Measurements from ENCODE around the gene NPY4R.
"Not testable (repeated sequence)": the region's sequence is repeated elsewhere in the genome, so short reads cannot be mapped to it uniquely, and the experiment has no call there.

NPY4R gene

DNA sequence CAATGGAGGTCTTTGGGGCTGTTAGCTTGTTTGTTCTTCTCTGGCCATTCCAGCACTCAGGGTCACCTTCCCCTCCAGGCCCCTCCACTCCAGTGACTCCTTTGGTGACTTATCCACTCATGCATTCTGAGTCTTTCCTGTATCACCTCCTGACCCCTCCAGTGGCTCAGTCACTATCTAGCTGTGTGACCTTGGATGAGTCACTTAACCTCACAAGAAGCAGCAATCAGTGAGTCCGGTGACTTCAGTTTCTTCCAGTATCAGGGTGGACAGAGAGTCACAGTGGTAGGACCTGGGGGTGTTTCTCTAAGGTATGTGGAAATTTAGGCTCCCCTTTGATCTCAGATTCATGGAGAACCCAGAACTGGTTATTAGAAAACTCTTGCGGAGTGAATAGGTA, 9.8 kb downstream of the NPY4R start:
- DNase-seq (ENCODE audit: low read depth): not testable (repeated sequence)

DNA sequence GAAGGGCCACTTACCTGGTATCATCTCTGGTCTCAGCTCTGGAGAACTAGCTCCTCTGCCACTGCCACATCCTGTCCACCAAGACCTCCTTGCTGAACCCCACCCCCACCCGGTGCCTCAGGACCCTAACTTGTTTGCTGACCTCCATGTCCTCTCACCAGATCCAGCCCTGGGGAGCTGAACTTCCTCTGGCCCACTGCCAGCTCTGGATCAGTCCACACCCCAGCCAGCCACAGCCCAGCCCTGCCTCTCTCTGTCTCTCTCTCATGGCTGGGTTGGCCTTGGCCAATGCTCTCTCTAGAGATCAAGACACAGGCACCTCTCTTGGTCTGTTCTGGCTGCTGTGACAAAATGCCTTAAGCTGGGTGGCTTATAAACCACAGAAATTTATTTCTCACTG, 14.4 kb downstream of the NPY4R start:
- not testable (repeated sequence) for DNase-seq (ENCODE audit: low read depth)

DNA sequence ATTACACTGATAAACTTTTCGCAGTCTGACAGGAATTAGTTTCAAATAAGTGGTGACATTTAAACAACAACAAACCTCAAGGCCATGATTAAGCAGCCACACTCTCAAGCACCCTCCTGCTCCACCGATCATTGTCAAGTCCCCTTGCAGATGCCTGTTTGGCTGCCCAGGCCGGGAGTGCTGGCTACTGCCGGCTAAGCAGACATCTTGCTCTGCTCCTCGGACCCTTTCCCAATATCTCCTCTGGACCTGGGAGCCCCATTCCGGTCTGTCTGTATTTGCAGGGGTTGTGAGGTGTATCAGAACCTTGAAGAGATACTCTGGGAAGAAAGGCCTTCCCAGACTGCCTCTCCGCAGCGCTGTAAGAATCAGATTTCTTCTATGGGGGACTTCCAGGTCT, 14.9 kb downstream of the NPY4R start:
- not testable (repeated sequence) for DNase-seq (ENCODE audit: low read depth)

DNA sequence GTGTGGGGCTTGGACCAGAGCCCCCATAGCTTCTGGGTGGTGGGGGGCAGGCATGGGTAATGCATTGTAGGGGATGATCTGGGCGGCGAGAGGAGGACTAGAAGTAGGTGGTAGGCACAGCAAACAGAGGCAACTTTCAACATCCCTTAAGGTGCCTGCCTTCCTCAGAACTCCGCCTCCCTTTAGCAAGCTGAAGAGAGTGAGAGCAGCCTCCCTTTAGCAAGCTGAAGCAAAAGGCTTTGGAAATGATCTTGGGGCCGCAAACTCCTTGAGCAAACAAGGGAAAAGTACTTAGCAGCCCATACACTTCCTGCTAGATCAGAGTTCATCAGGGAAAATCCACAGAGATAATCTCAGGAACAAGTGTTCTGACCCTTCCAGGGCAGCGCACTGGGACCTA, 18.3 kb downstream of the NPY4R start:
- not testable (repeated sequence) for DNase-seq (ENCODE audit: low read depth)

DNA sequence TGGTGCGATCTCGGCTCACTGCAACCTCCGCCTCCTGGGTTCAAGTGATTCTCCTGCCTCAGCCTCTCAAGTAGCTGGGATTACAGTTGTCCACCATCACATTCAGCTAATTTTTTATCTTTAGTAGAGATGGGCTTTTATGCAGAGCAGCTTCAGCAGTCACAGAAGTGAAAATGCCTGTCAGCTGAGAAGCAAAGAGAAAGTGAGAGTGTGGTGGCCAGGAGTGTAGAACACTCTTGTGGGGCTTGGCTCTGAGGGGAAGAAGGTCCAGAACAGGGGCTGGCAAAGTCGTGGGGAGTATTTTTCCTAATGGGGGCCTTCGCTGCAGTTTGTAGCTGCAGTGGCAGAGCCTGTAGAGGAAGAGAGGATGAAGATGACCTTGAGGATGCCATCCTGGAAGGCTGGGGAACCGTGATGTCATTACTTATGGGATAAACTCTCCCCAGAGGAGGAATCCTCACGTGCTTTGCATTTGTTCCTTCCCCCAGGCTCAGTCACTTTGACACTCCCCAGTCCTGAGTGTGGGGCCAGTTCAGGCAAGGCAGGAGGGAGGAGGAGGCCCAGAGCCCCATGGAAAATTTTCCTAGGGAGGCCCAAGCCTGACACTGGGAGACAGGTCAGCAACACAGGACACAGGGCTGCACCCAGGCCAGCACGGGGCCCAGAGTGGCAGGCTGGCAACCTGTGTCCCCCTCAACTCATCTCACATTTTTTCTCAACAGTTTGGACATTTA, 20.2 kb downstream of the NPY4R start:
- DNase-seq (ENCODE audit: low read depth): not testable (repeated sequence)

DNA sequence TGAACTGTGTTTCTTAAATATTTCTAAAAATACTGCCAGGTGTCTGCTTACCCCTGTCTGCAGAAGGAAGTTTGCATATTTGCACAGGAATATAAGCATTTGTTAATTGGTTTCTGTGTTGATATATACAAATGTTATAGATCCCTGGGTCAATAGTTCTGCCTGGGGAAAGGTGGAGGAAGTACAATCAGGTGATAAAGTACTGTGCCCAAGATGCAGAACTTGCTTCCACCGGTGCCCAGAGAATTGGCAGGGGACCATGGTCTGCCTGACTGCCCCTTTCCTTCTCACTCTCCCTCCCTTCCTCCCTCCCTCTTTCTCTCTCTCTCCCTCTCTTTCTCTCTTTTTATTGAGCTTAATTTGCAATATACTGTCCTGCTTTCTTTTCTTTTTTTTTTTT, 22.3 kb downstream of the NPY4R start:
- not testable (repeated sequence) for DNase-seq (ENCODE audit: low read depth)

DNA sequence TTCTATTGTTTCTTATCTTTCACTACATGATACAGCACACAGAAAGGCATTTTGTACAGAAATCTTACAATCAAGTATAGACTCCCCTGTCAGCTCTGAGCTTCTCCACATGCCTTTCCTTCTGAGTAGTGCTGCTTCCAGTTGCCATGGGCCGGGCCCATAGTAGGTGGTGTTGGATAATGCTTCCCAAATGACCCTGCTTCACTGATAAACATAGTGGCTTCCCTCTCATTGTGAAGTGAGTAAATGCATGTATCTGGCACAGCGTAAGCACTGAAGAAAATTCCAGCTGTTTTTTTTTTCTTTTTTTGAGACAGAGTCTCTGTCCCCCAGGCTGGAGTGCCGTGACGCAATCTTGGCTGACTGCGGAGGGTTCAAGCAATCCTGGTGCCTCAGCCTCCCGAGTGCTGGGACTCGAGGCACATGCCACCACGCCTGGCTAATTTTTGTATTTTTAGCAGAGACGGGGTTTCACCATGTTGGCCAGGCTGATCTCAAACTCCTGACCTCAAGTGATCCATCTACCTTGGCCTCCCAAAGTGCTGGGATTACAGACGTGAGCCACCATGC, 23.0 kb downstream of the NPY4R start:
- not testable (repeated sequence) for DNase-seq (ENCODE audit: low read depth)

DNA sequence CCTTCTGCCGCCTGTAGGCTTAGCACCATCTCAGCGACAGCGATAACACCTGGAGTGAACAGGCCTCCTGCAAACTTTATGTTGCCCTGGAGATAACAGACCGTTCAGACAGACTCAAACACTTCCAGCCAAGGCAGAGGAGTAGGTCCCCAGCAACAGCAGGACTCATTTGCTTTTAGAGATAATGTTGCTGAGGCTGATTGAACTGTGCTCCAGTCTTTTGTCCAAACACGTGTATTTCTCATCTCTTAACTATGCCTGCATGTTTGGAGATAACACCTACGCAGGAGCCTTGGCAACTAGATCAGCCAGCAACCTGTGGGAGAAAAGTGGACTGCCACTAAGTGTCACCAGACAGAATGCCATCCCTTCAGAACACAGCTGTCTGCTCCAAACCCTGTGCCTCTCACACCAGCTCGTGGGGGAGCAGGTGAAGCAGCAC, 23.9 kb downstream of the NPY4R start:
- not testable (repeated sequence) for DNase-seq (ENCODE audit: low read depth)

DNA sequence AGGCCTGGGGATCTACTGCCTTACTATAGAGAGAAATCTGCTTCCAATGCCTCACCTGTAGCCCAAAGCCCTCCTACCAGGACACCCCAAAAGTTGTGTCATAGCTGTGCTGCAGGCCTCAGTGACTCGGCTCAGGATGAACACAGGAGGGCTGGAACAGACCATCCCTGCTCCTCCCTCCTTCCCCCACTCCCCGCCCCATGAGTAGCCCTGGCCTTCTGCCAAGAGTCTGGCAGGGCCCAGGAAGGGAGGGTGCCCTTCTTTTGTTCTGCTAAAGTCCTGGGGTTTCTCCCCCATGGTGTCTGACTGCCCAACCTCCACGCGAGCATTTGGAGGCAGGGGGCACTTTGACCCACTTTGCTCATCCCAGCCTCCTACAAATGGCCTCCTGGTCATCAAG, 24.8 kb downstream of the NPY4R start:
- DNase-seq (ENCODE audit: low read depth): not testable (repeated sequence)

DNA sequence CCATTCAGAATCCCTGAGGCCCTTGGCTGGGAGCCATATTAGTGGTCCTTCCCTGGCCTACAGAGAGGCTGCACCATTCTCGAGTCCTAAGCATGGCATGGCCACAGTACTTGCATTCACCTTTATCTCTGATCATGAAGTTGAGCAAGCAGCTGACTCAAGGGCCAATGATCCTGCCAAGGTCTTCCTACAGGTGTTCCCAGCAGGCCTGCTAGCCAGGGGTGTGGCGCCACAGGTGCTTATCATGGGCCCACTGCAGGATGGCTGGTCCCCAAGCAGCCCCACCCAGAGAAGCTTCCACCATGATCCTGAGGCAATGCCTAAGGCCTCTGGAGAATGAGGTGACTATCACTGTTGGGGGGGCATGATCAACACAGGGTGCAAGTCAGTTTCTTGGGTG, 42.2 kb downstream of the NPY4R start:
- DNase-seq (ENCODE audit: low read depth): not testable (repeated sequence)

DNA sequence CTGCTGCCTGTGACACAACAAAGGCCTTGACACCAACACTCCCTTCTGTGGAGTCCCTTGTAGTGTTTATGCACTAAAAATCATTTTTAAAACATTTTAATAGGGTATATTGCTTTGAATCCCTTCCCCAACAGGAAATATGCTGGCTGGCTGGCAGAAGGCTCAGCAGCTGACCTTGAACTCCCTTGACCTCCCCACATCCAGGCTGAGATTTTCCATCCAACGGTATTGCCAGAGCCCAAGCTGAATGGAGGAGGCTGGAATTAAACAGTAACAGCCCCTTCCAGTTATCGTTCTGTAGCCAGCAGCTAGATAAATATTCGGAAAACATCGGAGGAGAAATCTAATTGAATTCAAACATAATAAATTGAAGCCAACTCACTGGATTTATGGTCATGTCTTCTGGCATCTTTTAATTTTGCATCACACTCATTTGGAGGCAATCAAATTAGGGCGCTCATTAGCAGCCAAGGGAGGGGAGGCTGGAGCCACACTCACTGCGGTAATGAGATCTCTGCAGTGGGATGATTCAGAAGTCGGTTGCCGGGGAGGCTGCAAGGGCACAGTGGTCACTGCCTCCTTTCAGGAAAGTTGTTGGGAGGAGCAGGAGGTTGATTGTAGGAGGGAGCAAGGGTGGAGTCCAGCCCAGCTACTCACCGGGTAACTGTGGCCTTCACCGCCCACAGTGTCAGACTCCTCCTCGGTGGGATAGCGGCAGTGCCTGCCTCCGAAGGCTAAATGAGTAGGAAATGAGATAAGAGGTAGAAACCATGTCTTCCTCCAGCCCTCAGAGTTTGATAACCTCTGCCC, 46.0 kb downstream of the NPY4R start:
- DNase-seq (ENCODE audit: low read depth): not testable (repeated sequence)

DNA sequence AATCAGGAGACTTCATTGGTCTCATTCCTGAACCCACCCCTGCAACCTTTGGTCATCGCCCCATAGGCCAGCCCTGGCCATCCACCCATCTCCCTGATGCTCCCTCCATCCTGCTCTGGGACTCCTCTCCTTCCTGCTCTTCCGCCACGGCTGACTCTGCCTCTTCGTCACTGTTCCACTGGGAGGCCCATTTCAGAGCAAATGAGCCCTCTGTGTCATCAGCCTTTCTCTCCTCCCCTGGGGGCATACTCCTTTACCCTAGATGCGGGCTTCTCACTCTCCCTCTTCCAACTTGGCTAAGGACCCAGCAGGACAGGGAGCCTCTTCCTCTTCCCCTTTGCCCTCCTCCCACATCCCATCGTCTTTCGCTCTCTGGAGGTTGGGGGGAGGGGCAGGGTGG, 47.5 kb downstream of the NPY4R start:
- not testable (repeated sequence) for DNase-seq (ENCODE audit: low read depth)

DNA sequence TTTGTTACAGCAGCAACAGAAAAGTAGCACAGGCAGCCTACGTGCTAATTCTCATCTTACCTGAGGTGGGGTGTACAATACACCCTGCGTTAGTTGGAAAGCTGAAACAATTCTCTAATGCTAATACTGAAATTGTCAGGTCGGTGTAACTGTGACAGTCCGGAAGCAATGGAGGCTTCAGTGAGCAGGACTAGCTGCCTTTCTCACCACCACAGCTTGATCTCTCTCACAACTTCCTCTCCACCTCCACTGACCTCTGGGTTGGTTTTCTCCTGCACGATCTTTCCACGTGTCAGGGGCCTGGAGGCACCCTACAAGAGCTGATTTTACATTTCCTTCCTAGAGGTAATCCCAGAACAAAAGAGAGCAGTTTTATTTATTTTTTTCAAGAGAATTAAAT, 50.5 kb downstream of the NPY4R start:
- DNase-seq (ENCODE audit: low read depth): not testable (repeated sequence)

DNA sequence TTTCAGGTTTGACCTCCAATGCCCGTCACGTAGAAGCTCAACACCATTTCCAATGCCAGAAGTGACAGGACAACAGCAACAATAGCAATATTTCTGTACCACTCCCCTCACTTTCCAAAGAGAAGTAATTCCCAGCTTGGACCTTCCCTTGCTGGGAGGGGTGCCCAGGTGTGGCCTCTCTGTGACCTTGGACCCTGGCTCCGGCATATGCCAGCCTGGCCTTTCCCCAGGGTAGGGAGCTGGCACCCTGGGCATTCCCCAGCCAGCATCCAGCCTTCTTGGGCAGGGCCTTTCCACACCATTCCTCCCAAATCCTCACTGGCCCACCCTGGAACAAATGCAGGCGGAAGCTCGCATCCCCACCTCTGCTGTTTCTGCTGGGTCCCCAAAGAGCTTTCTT, 53.1 kb downstream of the NPY4R start:
- DNase-seq (ENCODE audit: low read depth): not testable (repeated sequence)

DNA sequence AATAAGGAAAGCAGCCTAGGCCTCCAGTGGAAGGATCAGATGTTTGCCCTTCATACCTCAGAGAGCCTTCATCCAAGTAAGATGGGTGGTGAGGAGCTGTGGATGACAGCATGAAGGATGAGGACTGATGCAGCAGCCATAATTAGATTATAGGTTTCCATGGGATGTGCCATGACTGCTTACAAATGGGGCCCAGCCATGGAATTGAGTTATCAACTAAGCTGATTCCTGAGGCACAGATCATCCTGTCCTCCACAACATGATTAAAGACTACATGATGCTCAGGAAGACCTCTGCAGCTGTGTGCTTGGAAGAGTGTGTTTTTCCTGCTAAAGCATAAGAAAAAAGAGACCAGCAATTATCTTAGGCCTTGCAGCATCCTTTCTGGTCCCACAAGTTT, 54.6 kb downstream of the NPY4R start:
- DNase-seq (ENCODE audit: low read depth): not testable (repeated sequence)
